ENCODE results near the gene CCDC71L.
A peak's percentile ranks its signal among the peaks of the same experiment; 100 is the strongest.

The CCDC71L gene

DNA sequence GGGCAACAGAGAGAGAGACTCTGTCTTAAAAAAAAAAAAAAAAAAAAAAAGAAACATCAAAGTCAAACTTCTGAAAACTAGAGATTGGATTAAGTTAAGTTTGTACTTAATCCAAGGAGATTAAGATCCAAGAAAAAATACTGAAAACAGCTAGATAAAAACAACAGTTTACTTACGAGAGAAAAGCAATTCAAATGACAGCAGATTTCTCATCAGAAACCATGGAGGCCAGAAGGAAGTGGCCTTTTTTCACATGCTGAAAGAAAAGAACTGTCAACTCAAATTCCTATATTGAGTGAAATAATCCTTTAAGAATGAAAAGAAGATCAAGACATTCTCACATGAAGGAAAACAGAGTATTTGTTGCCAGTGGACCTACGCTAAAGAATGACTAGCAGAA lies 5.4 kb upstream of the CCDC71L start:
- TF ChIP-seq, protein P1, sequence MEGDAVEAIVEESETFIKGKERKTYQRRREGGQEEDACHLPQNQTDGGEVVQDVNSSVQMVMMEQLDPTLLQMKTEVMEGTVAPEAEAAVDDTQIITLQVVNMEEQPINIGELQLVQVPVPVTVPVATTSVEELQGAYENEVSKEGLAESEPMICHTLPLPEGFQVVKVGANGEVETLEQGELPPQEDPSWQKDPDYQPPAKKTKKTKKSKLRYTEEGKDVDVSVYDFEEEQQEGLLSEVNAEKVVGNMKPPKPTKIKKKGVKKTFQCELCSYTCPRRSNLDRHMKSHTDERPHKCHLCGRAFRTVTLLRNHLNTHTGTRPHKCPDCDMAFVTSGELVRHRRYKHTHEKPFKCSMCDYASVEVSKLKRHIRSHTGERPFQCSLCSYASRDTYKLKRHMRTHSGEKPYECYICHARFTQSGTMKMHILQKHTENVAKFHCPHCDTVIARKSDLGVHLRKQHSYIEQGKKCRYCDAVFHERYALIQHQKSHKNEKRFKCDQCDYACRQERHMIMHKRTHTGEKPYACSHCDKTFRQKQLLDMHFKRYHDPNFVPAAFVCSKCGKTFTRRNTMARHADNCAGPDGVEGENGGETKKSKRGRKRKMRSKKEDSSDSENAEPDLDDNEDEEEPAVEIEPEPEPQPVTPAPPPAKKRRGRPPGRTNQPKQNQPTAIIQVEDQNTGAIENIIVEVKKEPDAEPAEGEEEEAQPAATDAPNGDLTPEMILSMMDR (IDR thresholded peaks at IDR 0.05; ENCODE audit: borderline replicate concordance, insufficient read depth, low read depth, low read length): no peak
- no peak overlapping the region for H3K4me3 ChIP-seq (ENCODE audit: low read depth, low read length)

GRCh38 chr7:106664343-106664742 lies 3.4 kb upstream of the CCDC71L start:
- TF ChIP-seq, protein P1 (IDR thresholded peaks at IDR 0.05; ENCODE audit: borderline replicate concordance, insufficient read depth, low read depth, low read length): no peak
- H3K4me3 ChIP-seq (ENCODE audit: low read depth, low read length): no peak overlapping the region

DNA sequence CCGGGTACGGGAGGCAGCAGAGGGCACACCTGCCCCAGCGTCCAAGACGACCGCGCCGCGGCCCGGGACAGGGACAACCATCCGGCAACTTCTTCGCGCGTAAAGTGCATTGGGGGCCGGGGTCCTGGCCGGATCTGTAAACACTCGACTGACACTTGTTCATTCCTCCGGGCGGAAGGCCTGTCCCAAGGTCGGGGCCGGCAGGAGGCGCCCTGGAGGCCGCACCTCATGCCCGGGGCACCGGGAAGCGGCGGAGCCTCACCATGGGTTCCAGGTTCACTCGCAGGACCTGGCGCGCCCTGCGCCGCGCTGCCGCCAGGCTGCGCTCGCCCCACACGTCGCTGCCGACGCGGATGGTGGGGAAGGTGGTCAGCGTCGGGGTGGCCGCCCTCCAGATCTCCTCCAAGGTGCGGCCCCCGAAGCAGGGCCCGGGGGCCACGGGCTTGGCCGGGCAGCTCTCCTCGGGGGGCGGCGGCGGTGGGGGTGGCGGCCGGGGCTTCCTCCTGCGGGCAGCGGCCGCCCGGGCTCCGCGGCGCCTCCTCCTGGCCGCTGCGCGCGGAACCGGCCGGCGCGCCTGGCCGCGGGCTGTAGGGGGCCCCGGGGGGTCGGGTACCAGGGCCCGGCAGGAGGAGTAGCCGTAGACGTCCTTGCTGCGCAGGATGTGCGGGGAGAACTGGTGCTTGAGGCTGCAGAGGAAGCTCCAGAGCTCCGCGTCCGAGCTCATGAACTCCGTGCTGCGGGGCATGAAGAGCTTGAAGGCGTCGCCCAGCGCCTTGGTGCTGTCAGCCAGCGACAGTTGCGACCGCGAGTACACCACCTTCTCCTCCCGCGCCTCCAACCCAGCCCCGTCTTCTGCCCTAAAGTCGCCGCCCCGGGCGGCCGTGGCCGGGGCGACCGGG lies 746 bp downstream of the CCDC71L start:
- H3K4me3 ChIP-seq (ENCODE audit: low read depth, low read length): peak overlapping the region; percentile 100
- TF ChIP-seq, protein P1 (IDR thresholded peaks at IDR 0.05; ENCODE audit: borderline replicate concordance, insufficient read depth, low read depth, low read length): peak; percentile 99

GRCh38 chr7:106659166-106659962 lies 1.6 kb downstream of the CCDC71L start:
- peak overlapping the region; percentile 100 for H3K4me3 ChIP-seq (ENCODE audit: low read depth, low read length)

DNA sequence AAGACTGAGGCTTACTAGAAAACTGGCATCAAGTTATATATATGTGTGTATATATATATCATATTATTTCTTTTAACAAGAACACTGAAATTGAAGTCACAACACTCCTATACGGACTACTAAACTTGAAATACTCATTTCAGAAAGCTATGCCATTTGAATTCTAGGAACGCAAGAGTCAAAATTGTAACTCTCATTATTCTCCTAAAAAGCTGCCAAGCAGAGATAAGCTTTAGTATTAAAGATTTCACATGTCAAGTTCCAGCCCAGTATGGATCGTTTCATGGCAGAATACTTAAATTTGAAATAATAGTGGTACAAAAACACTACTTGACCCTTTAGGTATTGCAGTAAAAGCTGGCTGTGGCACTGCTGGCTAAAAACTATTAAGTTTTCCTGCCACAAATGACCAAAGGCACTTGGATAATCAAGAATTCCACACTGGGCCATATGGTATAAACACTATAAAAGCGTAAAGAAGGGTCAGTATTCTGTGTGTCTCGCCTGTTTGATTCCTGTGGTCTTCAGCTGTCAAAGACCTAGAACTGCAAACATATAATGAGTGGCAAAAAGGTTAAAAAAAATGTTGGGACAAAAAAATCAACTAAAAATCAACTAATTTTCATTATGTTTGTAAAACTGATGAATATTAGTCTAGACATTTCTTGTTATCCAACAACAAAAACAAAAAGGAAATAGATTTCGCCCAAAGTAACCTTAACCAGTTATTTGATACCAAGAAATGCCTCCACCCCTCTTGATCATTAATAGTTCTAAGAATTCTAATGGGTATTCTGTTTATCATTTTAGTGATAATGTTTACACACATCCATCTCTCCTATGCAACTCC lies 2.4 kb downstream of the CCDC71L start:
- H3K4me3 ChIP-seq (ENCODE audit: low read depth, low read length): no peak overlapping the region
- TF ChIP-seq, protein P1 (IDR thresholded peaks at IDR 0.05; ENCODE audit: borderline replicate concordance, insufficient read depth, low read depth, low read length): no peak

More at GRCh38 chr7:106659166-106659962, 1.6 kb downstream of the CCDC71L start:
- TF ChIP-seq, protein P1 (IDR thresholded peaks at IDR 0.05; ENCODE audit: borderline replicate concordance, insufficient read depth, low read depth, low read length): no peak

DNA sequence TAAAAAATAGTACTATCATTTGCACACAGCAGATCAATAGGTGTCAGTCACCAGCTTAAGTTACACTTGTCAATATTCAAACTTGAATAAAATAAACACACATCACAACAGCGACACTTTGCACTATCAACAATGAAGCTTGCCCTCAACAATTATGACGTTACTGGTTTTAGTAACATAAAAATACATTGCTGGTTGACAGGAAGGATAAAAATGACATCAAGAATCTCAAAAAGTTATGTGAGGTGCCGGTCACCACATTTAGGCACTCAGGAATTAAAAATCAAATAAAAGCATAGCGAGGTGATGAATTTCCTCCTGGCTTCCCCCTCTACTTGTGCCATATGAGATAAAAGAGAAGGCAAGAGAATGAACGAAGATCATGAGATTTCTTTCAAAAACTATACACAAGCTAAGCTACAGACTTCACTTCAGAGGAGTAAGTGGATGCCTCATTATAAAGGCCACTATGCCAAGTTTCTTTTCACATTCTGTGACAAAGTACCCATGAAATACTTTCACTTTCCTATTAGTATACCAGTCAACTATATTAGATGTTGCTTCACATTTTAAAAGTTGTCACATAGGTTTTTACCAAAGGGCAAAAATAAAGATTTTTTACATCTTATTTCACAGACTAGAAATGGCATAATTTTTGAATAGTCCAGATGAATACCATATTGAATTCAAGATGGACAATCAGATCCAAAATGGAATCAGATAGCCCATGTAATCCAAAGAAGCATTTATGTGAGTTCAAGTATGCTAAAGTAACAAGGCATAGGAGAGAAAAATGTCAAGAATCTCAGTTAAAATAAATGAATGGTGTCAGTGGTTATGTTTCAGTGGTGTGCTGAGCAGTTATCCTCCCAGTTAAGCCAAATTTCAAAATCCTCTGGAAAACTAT lies 3.6 kb downstream of the CCDC71L start:
- TF ChIP-seq, protein P1 (IDR thresholded peaks at IDR 0.05; ENCODE audit: borderline replicate concordance, insufficient read depth, low read depth, low read length): no peak
- H3K4me3 ChIP-seq (ENCODE audit: low read depth, low read length): no peak overlapping the region

Measured in GM12875 (cell line).